T-helper 2 cell (primary cell): ENCODE measurements around the gene EYA4.

Experiments
- DNase-seq, 5 experiments: peaks; one replicate each; pipeline versions ENCODE4 v3.0.0 to v3.0.0-alpha.2; 2012 to 2022

The EYA4 gene

DNA sequence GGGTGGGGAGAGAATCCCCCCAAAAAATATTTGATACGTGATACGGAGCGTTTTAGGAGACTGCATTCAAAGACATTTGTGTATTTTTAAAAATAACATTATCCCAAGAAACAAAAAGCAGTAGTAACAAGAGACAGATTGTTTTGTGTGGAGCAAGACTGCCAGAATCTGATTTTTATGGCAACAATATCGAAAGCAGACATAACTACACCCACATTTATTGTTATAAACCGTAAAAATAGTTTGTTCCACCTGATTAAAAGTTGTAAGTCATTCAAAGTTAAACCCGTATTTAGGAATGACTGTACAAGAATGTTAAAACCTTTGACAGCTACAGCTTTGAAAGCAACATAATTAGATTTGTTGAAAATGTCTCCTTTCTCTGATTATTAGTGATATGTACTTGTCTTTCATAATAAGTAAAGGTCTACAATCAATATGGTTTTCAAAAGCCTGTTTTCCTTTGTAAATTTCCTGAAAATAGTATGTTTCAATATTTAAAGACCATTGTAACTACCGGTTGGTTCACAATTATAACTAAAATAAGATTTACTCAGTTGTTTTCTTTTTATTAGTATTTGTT, 2.7 kb downstream of the EYA4 start:
- no peak for DNase-seq

DNA sequence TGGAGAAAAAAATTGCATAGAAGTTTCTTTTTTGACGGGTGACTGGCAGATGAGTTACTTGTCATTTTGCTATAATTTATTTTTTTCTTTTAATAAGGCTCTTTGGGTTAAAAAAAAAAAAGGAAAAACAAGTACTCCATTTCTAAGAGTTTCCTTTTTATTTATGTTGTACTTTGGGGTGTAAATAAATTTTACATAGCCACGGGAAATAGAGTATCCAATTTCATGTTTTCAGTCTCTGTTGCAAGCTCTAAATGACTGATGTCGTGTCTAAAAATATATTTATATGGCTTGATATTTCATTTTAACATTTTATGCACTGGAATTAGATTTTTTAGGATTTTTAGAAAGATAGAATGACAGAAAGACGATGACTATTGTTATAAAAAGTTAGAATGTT, 3.4 kb downstream of the EYA4 start:
- DNase-seq: no peak

DNA sequence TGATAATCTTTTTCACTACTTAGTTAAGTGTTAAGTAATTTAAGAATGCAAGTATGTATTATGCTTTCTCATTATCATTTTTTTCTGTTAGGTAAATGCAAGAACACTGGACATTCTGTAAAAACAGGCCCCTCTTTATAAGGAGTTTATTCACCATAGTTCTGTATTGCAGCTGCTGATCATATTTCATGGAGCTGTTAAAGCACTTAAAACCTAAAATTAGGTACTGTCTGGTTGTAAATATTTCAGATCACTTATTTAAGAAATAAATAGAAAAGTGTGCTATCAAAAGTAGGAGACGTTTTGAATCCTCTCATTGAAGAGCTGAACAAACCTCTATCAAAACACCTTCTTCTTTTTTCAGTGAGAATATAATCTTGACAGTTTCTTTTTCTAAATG, 3.9 kb downstream of the EYA4 start:
- no peak for DNase-seq

DNA sequence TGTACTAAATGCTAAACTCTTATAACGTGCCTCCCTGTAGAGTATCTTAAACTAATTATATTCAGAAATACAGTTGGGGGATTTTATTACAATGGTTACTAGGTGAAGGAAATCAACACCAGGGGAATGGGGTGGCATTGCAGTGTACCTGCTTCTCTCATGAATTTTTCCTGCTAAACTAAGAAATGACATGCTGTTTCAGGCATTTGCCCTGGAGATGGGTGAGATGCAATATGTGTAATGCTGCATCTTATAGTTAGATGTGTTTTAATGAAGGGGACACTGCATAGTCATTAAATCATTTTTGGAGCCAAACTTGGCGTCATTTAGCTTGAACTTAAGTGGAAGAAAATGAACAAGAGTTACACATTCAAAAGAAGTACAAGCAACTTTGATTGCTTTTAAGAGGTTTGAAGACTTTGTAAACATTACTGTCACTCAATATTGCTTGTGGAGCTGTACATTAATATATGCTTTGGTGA, 4.3 kb downstream of the EYA4 start:
- DNase-seq: no peak

DNA sequence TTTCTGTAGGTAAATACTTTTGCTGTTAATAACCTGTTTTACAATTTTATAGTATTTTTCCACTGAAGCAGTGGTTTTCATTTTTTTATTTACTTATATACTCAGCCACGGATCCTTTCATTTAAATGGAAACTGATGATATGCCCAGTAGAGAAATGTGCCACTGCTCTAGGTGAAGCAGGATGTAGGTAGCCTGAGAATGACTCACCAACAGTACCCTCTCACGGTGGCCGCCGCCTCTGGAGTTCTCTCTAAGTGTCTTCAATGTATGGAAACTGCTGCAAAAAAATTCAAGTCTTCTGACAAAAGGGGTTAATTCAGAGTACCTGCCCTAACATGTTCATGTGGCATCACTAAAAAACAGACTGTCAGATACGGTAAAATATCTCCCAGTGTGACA, 6.4 kb downstream of the EYA4 start:
- DNase-seq: no peak

DNA sequence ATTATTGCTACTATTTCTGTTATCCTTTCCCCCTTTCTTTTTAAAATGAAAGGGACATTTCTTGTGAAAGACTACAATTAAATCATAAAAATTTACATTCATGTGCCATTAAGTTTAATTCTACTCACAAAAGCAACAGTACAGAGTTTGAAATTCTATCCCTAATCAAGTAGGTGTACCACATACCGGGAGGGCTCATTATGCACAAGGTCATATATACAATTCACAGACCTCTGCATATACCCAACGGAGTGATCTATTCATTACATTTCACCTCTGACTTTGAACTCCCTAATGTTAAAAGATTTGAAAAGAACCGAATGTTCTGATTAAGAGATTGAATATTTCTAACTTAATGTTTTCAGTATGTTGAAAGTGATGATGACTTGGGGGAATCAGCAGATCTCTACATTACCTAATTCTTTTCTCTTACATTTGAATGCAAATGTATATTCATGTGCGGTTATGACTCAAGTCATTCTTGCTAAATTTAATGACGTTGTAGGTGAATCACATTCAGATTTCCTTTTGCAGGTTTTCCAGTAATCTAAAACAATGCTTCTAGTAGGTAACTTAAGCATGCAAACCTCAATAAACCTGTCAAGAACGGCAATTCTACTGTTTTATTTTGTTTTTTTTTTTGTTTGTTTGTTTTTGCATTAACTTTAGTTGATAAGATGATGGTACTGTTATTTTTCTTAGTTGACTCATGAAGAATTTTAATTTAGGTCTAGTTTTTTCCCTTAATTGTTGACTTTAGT, 7.3 kb downstream of the EYA4 start:
- DNase-seq: no peak

DNA sequence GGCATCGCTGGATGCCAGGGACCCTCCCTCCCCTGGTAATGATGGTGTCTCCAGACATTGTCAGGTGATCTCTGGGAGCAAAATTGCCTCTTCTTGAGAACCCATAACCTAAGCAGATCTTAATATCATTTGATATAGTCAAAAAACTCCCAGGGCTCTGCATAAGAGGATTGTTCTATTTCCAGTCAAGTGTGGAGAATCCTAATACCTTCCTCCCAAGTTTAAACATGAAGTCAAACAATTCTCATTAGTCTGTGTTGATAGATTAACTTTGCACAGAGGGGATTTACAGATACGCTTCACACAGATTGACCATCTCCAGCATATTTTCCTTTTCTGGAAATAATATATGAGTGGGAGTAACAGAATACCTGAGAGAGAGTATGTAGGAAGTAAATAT, 10.5 kb downstream of the EYA4 start:
- no peak for DNase-seq

DNA sequence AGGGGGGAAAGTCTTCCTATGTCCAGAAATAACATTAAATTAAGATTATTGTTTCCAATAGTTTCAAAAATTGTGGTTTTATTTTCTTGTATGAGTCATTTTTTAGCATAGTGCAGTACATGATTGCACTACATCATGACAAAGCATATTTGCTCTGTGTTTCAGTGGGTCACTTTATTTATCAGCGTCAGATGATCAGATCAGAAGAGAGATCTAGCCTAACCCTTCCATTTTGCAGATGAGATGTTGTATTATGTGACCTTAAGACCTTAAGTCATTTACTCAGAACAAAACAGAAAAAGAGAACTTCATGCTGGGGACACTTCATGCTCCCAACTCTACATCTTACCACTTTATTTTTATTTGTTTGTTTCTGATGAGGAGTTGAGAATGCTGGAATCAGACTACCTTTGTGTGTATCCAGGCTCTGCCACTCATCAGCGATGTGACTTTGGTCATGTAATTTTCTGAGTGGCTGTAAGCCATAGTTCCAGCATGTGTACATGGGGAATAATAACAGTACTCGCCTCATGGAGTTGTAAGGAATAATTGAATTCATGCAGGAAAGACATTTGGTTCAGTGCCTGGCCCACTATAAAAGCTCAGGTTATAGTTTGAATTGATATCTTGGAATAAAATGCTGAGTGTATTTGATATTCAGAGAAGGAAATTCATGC, 13.5 kb downstream of the EYA4 start:
- no peak for DNase-seq

DNA sequence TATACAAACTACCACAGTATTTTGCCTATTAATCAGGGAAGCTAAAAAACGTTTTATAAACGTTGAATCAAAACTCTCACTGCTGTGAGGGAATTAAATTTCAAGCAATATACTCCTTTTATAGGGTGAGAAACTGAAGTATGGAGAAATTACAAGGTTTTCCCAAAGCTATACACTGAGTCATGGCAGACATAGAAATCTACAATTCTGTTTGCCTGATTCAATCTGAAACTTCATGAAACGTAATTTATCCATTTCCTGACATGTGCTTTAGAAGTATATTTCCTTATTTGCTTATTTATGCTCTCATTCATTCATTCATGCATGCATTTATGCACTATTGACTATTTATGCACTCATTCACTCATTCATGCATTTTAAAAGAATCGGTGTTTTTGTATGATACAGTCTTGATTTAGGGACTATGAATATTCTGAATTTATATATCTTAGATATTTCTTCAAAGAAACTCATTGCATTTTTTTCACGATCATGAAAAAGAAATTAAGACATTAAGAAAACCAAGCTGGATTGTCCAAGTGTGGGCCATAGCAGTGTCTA, 16.5 kb downstream of the EYA4 start:
- DNase-seq: no peak

DNA sequence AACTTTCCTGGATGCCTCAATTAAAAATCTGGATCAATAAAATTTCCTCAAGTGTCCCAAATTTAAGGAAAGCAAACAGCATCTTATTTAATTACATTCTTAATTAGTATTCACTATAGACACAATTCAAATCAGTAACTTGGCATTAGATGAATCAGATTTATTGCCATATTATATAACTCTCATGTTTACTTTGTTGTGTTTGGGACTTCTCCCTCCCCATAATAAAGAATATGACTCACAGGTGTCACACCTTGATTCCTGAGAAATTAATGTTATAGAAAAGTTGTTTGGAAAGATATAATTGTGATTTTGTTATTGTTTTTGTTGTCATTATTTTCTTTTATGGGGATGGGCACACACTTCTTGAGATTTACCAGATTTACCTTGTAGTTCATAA, 18.4 kb downstream of the EYA4 start:
- DNase-seq: no peak

DNA sequence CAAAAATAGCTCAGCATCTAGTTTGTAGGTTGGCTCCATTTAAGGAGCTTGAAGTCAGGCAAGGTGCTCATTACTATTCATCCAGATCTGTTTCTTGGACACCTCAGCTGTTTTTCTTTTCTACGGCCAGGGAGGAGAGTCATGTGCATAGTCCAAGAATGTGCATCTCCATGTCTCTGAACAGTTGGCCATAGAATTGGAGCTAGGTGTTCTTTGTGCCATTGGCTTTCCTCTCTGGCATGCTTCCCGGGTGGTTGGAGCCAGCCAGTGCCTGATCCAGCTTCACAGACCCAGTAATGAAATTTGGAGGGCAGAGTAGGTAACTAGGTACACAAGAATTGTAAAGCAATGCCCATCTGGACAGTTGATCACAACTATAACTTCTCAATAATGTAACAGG, 21.6 kb downstream of the EYA4 start:
- DNase-seq: no peak

DNA sequence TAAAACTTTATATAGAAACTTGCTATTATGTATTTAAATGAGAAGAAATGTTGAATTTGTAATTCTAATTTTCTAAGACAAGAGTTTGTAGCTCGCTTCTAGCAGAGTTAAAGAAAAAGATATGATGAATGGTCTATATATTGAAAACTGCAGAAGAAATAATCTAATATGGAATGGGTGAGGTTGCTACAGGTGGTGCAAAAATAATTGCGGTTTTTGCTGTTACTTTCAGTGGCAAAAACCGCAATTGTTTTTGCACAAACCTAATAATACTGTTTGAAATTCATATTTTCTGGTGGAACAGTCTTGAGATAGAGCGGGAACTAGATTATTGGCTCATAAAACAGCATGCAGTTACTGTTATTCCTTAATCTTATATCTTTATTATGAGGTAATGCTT, 23.9 kb downstream of the EYA4 start:
- DNase-seq: no peak

DNA sequence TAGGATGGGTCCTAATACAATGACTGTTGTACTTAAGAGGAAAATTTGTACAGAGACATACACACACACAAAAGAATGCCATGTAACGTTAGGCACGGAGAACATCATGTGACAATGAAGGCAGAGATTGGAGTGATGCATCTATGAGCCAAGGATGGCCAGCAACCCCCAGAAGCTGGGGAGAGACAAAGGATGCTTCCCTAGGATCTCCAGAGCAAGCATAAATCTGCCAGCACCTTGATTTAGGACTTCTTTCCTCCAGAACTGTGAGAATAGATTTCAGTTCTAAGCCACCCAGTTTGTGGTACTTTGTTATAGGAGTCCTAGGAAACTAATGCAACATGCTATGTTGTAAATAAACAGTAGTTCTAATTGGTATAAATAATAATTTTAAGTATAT, 25.0 kb downstream of the EYA4 start:
- no peak for DNase-seq

DNA sequence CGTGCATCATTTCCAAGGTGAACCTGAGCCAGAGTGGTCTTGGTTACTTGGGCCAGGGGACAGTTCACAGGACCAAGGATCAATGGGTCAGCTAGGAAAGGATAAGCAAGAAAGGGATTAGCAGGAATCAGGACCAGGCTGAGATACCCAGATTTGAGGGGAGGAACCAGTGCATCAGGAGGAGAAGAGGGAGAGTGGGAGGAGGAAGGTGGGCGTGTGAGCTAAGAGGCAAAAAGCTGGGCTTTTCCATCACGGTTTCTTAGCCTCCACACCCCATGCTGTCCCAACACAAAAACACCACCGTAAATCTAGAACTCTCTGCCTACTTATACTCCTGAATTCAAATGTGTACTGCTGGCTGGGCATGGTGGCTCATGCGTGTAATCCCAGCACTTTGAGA, 27.5 kb downstream of the EYA4 start:
- DNase-seq: no peak

DNA sequence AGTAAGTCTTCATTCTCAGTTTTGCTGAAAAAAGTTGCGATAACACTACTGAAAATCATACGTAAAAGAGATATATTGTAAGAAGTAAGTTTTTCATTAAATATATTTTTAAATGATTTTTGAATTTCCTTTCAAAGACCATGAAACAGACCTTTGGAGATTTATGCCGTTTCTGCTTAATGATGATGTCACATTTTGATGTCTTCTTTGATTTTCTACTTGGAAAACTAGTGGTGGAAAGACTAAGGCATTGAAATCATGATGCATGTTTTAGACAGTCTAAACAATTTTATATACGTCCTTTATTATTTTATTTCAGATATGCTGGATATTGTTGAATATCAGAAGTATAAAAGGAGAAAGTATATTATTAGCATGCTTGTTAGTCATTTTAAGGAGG, 33.7 kb downstream of the EYA4 start:
- no peak for DNase-seq

DNA sequence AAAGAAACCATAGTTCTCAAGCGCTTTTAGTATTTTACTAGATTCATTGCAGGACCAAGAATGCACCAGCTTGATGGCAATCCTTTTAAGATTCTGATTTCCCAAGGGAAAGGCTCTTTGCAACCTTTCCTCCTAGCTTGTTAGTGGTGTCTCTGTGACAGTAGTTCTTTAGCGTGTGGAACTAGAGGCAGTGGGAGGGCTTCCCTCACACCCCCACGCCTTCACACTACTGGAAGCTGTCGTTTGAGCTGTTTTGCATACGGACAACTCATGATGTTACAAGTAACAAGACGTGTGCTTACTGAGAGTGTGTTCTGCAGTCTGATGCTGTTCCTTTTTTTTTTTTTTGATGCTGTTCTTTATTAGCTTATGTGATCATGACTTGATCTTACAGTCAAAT, 34.1 kb downstream of the EYA4 start:
- no peak for DNase-seq

DNA sequence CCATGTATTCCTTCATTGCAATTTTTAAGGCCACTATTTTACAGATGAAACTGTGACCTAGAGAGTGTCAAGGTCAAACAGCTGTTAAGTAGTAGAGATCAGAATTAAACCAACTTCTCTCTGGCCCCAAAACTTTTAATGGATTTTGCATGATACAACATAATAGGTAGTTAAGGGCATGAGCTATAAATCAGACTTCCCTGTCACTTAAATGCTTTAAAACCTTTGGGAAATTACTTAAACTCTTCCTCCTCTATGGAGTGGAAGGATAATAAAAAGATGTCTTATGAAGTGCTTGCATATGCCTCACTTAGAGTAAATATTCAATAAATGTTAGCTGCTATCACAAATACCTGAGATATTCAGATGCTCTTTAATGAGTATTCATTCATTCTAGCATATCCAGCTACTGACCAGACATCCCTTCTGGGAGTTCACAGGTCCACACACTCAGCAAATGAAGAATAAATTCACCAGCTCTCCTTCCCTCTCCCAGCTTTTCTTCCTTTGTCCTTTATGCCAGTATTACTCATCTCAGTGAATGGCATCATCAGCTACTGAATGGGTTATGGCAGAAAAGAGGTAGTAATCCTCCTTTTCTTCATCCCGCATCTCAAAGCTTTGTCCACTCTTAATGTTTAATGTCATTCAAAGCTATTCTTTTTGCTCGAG, 36.2 kb downstream of the EYA4 start:
- DNase-seq: no peak

DNA sequence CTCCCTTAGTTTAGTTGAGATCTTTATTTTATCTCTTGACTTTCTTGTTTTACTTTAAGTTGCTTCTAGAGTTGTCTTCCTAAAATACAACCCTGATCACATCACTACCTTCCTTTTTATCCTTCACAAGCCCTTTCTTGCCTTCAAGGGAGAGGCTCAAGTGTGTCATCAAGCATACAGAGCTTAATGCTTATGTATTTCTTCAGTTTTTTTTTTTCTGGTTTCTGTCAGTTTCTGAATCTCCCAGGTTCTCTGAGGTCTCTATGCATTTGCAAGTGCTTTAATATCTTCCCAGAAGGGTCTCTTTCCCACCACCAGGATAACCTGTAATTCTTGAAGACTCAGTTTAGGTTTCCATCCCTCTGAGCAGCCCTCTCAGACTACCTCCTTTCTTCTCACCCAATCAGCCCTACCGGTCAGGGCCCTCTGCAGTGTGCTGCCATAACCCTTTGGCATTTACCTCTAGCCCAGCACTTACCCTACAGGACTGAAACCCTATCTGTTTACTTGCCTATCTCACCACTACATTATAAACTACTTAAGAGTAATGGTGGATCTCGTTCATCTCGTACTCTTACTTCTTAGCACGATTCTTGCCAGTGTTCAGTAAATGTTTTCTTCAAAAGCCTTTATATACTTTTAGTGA, 36.9 kb downstream of the EYA4 start:
- DNase-seq: no peak

DNA sequence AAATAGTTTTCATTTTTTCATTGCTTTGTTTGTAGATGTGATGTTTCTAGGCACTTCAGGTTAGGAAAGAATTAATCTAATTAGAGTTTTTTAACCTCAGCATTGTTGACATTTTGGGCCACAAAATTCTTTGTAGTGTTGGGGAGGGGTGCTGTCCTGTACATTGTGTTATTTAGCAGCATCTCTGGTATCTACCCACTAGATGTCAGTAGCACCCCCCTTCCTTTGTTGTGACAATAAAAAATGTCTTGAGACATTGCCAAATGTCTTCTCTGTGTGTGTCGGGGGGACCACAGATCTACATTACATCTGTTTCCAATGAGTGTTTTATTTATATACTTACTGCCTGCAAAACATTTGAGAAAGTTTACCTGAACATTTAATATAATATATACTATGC, 45.6 kb downstream of the EYA4 start:
- peak in 1 of 5 experiments; percentile 8 for DNase-seq

DNA sequence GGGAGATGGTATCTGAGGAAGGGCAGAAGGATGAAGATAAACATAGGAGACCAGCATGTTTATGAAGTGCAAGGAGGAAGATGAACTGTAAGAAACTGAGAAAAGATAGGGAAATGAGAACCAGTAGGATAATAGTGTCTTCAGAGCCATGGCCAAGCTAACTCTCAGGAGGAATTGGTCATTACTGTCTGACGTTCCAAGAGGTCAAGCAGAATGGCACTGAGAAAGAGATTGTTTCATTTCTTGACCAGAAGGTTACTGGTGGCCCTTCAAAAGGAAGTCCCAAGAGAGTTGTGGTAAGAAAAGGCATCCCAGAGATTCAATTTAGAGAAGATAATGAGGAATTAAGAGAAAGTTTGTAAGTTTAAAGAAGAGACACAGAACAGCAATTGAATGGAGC, 47.5 kb downstream of the EYA4 start:
- DNase-seq: no peak

DNA sequence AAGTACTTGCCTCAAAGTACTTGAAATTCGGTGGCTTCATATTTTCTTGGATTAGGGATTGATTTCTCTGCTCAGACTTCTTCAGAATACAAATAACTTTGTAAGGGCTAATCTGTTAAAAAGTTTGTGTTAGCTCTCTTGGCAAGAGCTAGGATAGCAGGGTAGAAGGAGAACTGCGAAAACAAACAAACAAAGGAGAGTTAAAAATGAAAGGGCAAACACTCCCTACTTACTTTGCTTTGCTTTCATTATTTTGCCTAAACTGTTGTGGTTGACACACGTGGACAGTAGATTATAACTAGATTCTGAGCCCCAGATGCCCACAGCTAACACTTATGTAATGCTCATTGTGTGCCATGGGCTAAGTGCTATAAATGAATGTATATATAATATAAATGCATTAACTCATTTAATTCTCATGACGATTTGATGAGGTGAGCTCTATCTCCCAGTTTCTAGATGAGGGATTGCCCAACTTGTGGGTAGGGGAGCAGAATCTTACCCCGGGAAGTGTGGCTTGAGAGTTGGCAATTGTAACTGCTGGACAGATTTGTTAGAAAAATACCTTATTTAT, 48.7 kb downstream of the EYA4 start:
- DNase-seq: no peak

DNA sequence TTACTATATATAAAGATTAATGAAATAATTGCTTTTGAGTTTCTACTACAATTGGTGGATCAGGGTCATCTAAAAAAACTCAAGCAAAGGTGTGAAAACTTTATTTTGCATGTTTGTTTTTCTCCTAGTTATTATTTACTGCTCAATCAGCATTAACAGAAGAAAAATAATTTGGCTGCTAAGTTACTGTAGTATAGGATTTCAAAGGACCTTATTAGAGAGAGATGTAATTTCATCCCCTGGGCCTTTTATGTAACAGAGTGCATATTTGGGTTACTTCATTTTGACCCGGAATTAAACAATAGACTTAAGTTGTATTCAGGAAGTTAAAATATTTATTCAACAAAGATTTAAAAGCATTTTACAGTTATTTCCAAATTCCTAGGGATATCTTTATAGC, 49.8 kb downstream of the EYA4 start:
- no peak for DNase-seq
